Nephron progenitor cell (in vitro differentiated cells): ENCODE results near the gene PCIF1.
"Not testable (repeated sequence)": the region's sequence is repeated elsewhere in the genome, so short reads cannot be mapped to it uniquely, and the experiment has no call there.

ENCODE experiments used
- DNase-seq: peaks from one replicate; pipeline ENCODE4 v3.0.0; 2021
- H3K27ac Mint-ChIP-seq: 2 replicates; pipeline ENCODE4 v1.8.0; 2021; ENCODE audit warnings: mild to moderate bottlenecking, moderate library complexity, mixed read lengths
- H3K27me3 Mint-ChIP-seq: 2 replicates; pipeline ENCODE4 v1.8.0; 2021; ENCODE audit warnings: mild to moderate bottlenecking, low read depth, mixed read lengths; ENCODE audit not compliant: poor library complexity
- H3K36me3 Mint-ChIP-seq: 2 replicates; pipeline ENCODE4 v1.8.0; 2021; ENCODE audit warnings: low read depth, mixed read lengths
- H3K4me1 Mint-ChIP-seq: 2 replicates; pipeline ENCODE4 v1.8.0; 2021; ENCODE audit warnings: mixed read lengths
- H3K4me3 Mint-ChIP-seq: 2 replicates; pipeline ENCODE4 v1.8.0; 2021; ENCODE audit warnings: mild to moderate bottlenecking, moderate library complexity, mixed read lengths
- H3K9me3 Mint-ChIP-seq: 2 replicates; pipeline ENCODE4 v1.8.0; 2021; ENCODE audit warnings: mild to moderate bottlenecking, moderate library complexity, mixed read lengths
- CTCF ChIP-seq: fragments of 200-600 bp; sonication (generic); IDR thresholded peaks from 2 replicates; pipeline ENCODE4 v1.5.0; 2021; ENCODE audit warnings: antibody characterized with exemption

The PCIF1 gene

GRCh38 chr20:45896641-45897161 lies 37.8 kb upstream of the PCIF1 start:
- DNase-seq, result no peak
- Mint-ChIP-seq H3K9me3 (no peaks in the 10 kb centered on the region), H3K36me3 (peaks cover 15% of the 10 kb centered on the region), H3K4me3 (no peak overlapping the region), H3K4me1 (peaks cover 17% of the 10 kb centered on the region), H3K27me3 (no peaks in the 10 kb centered on the region), H3K27ac (no peak overlapping the region)
- no peak for TF ChIP-seq CTCF

- peaks cover 12% of the 10 kb centered on the region for H3K4me1 Mint-ChIP-seq
- no peaks in the 10 kb centered on the region for H3K27me3 Mint-ChIP-seq
These were observed 37.2 kb upstream of the PCIF1 start for GRCh38 chr20:45897289-45897688.

GRCh38 chr20:45897692-45898091 lies 36.8 kb upstream of the PCIF1 start:
- Mint-ChIP-seq H3K9me3 (no peaks in the 10 kb centered on the region), H3K27me3 (no peaks in the 10 kb centered on the region)
- no peak for TF ChIP-seq CTCF

More at GRCh38 chr20:45897289-45897688, 37.2 kb upstream of the PCIF1 start:
- Mint-ChIP-seq H3K9me3 (no peaks in the 10 kb centered on the region), H3K4me3 (no peak overlapping the region), H3K27ac (peak overlapping the region; percentile 14), H3K36me3 (peaks cover 15% of the 10 kb centered on the region)
- no peak for TF ChIP-seq CTCF
- no peak for DNase-seq

GRCh38 chr20:45898285-45898684 lies 36.2 kb upstream of the PCIF1 start:
- Mint-ChIP-seq H3K27ac (no peak overlapping the region), H3K36me3 (peaks cover 18% of the 10 kb centered on the region), H3K4me1 (peaks cover 7% of the 10 kb centered on the region), H3K4me3 (no peak overlapping the region), H3K27me3 (no peaks in the 10 kb centered on the region), H3K9me3 (no peaks in the 10 kb centered on the region)
- TF ChIP-seq CTCF, result no peak
- DNase-seq, result no peak

More at GRCh38 chr20:45897692-45898091, 36.8 kb upstream of the PCIF1 start:
- H3K27ac Mint-ChIP-seq, result peak overlapping the region; percentile 14
- no peak for DNase-seq
- no peak overlapping the region for H3K4me3 Mint-ChIP-seq
- H3K36me3 Mint-ChIP-seq, result peaks cover 15% of the 10 kb centered on the region
- peaks cover 8% of the 10 kb centered on the region for H3K4me1 Mint-ChIP-seq

- H3K27me3 Mint-ChIP-seq, result no peaks in the 10 kb centered on the region
- no peaks in the 10 kb centered on the region for H3K4me1 Mint-ChIP-seq
- H3K27ac Mint-ChIP-seq, result no peak overlapping the region
- H3K9me3 Mint-ChIP-seq, result no peaks in the 10 kb centered on the region
- H3K4me3 Mint-ChIP-seq, result no peak overlapping the region
- peaks cover 16% of the 10 kb centered on the region for H3K36me3 Mint-ChIP-seq
- no peak for TF ChIP-seq CTCF
- no peak for DNase-seq
These were observed 35.2 kb upstream of the PCIF1 start for GRCh38 chr20:45899046-45899835.

- H3K27ac Mint-ChIP-seq, H3K4me3 Mint-ChIP-seq, H3K9me3 Mint-ChIP-seq, DNase-seq, H3K4me1 Mint-ChIP-seq, H3K27me3 Mint-ChIP-seq: not testable (repeated sequence)
- peaks cover 31% of the 10 kb centered on the region for H3K36me3 Mint-ChIP-seq
These were observed 33.2 kb upstream of the PCIF1 start for GRCh38 chr20:45901332-45901731.
